HL-60 (cell line): ENCODE results near the gene TBXAS1.

Source experiments
- GABPA ChIP-seq: IDR thresholded peaks from 2 replicates; pipeline ENCODE4 v1.6.1; 2012; ENCODE audit warnings: low read depth
- POLR2AphosphoS5 ChIP-seq: IDR thresholded peaks from 2 replicates; pipeline ENCODE4 v1.6.1; 2012; ENCODE audit warnings: low read depth
- TF ChIP-seq, protein P1 (sequence below): IDR thresholded peaks from one replicate; pipeline ENCODE4 v1.5.1; 2011; ENCODE audit warnings: low read length, control low read depth, inconsistent platforms; ENCODE audit not compliant: insufficient read depth
- TF ChIP-seq, protein P2 (sequence below): IDR thresholded peaks from 2 replicates; pipeline ENCODE4 v1.6.1; 2012; ENCODE audit warnings: low read depth; ENCODE audit not compliant: insufficient replicate concordance

DNA sequence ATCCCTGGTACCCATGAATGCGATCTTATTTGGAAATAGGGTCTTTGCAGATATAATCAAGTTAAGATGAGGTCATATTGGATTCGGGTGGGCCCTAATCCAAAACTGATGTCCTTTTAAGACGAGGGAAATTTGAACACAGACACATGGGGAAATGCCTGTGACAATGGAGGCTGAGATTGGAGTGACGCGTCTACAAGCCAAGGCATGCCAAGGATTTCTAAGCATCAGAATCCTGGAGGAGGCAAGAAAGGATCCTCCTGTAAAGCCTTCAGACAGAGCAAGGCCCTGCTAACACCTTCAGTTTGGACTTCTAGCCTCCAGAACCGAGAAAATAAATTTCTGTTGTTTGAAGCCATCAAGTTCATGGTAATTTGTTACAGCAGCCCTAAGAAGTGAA is 215.2 kb downstream of the TBXAS1 start:
- TF ChIP-seq, protein P1, sequence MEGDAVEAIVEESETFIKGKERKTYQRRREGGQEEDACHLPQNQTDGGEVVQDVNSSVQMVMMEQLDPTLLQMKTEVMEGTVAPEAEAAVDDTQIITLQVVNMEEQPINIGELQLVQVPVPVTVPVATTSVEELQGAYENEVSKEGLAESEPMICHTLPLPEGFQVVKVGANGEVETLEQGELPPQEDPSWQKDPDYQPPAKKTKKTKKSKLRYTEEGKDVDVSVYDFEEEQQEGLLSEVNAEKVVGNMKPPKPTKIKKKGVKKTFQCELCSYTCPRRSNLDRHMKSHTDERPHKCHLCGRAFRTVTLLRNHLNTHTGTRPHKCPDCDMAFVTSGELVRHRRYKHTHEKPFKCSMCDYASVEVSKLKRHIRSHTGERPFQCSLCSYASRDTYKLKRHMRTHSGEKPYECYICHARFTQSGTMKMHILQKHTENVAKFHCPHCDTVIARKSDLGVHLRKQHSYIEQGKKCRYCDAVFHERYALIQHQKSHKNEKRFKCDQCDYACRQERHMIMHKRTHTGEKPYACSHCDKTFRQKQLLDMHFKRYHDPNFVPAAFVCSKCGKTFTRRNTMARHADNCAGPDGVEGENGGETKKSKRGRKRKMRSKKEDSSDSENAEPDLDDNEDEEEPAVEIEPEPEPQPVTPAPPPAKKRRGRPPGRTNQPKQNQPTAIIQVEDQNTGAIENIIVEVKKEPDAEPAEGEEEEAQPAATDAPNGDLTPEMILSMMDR = no peak
- TF ChIP-seq POLR2AphosphoS5 (no peak), GABPA (no peak)
- TF ChIP-seq, protein P2, sequence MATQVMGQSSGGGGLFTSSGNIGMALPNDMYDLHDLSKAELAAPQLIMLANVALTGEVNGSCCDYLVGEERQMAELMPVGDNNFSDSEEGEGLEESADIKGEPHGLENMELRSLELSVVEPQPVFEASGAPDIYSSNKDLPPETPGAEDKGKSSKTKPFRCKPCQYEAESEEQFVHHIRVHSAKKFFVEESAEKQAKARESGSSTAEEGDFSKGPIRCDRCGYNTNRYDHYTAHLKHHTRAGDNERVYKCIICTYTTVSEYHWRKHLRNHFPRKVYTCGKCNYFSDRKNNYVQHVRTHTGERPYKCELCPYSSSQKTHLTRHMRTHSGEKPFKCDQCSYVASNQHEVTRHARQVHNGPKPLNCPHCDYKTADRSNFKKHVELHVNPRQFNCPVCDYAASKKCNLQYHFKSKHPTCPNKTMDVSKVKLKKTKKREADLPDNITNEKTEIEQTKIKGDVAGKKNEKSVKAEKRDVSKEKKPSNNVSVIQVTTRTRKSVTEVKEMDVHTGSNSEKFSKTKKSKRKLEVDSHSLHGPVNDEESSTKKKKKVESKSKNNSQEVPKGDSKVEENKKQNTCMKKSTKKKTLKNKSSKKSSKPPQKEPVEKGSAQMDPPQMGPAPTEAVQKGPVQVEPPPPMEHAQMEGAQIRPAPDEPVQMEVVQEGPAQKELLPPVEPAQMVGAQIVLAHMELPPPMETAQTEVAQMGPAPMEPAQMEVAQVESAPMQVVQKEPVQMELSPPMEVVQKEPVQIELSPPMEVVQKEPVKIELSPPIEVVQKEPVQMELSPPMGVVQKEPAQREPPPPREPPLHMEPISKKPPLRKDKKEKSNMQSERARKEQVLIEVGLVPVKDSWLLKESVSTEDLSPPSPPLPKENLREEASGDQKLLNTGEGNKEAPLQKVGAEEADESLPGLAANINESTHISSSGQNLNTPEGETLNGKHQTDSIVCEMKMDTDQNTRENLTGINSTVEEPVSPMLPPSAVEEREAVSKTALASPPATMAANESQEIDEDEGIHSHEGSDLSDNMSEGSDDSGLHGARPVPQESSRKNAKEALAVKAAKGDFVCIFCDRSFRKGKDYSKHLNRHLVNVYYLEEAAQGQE = no peak
